Natural killer cell treated with Interleukin-12 subunit alpha and Interleukin-12 subunit beta and Interleukin-15 and Interleukin-18, amount 100 ng/mL, for 72 hours (primary cell): Measurements from ENCODE around the gene ZNF320. TPM values are rescaled to one million over a fixed set of nuclear protein-coding genes. Genes with fewer than 3 reads are reported as not detected.
"Not testable (repeated sequence)": the region's sequence is repeated elsewhere in the genome, so short reads cannot be mapped to it uniquely, and the experiment has no call there.

Source experiments
- ATAC-seq, 2 donors: fragments of 150-1000 bp; cut with Tn5 transposase in 1 of 2; sonication (Bioruptor Pico), chemical (Tn5 transposase) in 1 of 2; 2 replicates each; pipeline ENCODE4 v1.10.0; 2021
- DNase-seq: peaks from one replicate; pipeline ENCODE4 v3.0.0; 2022; ENCODE audit warnings: low spot score
- H3K27ac Mint-ChIP-seq, 2 donors: 1 replicate in 1 of 2; 2 replicates in 1 of 2; pipeline ENCODE4 v1.8.0; 2022; ENCODE audit warnings: mixed read lengths in 2 of 2, mild to moderate bottlenecking in 1 of 2, moderate library complexity in 1 of 2
- H3K27me3 Mint-ChIP-seq, 2 donors: 1 replicate in 1 of 2; 2 replicates in 1 of 2; pipeline ENCODE4 v1.8.0; 2022; ENCODE audit warnings: mixed read lengths in 2 of 2
- H3K36me3 Mint-ChIP-seq: one replicate; pipeline ENCODE4 v1.8.0; 2022; ENCODE audit warnings: mixed read lengths
- H3K4me1 Mint-ChIP-seq, 2 donors: 1 replicate in 1 of 2; 2 replicates in 1 of 2; pipeline ENCODE4 v1.8.0; 2022; ENCODE audit warnings: low read depth in 2 of 2, mixed read lengths in 2 of 2, mild to moderate bottlenecking in 1 of 2
- H3K4me3 Mint-ChIP-seq: one replicate; pipeline ENCODE4 v1.8.0; 2022; ENCODE audit warnings: mixed read lengths
- H3K9me3 Mint-ChIP-seq: 2 replicates; pipeline ENCODE4 v1.8.0; 2022; ENCODE audit warnings: mixed read lengths
- total RNA-seq, 2 donors: library from RNA; stranded (reverse); gene quantifications; one replicate each; pipeline ENCODE4 v1.2.3, GENCODE V29; 2022

Gene ZNF320
- total RNA-seq, 2 donors from 2014 or later: 13.9 to 15.4 TPM

DNA sequence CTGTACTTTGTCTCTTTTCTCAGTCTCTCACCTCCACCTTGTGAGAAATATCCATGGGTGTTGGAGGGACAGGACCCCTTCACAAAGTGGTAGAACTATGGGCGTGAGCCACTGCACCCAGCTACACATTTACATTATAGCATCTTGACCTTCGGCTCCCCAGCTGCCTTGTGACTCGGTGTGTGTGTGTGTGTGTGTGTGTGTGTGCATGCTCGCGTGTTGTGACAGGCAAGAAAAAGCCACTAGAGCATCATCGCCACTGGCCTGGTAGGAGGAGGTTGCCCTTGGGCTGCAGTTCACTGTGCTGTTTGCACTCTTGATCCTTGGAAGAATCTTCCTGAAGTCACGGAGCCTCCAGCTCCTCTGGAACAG lies 39.5 kb upstream of the ZNF320 start:
- peaks cover 5% of the 10 kb centered on the region for H3K36me3 Mint-ChIP-seq
- H3K9me3 Mint-ChIP-seq: no peaks in the 10 kb centered on the region
- no peaks in the 10 kb centered on the region for H3K27me3 Mint-ChIP-seq
- H3K4me1 Mint-ChIP-seq: peaks cover 32 to 44% of the 10 kb centered on the region in 2 donors
- ATAC-seq (no peak), DNase-seq (no peak)
- peak overlapping the region in 1 of 2 donors; percentile 2 for H3K27ac Mint-ChIP-seq
- H3K4me3 Mint-ChIP-seq: no peak overlapping the region

DNA sequence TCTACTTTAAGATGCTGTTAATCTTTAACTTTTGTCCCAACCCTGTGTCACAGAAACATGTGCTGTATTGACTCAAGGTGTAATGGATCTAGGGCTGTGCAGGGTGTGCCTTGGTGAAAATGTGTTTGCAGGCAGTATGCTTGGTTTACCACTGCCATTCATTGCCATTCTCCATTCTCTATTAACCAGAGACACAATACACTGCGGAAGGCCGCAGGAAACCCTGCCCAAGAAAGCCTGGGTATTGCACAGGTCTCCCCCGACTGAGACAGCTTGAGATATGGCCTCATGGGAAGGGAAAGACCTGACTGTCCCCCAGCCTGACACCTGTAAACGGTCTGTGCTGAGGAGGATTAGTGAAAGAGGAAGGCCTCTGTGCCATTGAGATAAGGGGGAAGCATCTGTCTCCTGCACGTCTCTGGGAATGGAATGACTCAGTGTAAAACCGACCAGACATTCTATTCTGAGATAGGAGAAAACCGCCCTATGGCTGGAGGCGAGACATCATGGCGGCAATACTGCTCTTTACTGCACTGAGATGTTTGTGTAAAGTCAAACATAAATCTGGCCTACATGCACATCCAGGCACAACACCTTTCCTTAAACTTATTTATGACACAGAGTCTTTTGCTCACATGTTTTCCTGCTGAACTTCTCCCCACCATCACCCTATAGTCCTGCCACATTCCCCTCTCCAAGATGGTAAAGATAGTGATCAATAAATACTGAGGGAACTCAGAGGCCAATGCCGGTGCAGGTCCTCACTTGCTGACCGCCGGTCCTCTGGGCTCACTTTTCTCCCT lies 38.9 kb upstream of the ZNF320 start:
- no peaks in the 10 kb centered on the region for H3K27me3 Mint-ChIP-seq
- H3K4me1 Mint-ChIP-seq: peaks cover 26 to 38% of the 10 kb centered on the region in 2 donors
- no peak for DNase-seq
- no peaks in the 10 kb centered on the region for H3K36me3 Mint-ChIP-seq
- H3K4me3 Mint-ChIP-seq: no peak overlapping the region
- ATAC-seq: no peak
- peak overlapping the region in 1 of 2 donors; percentile 69 for H3K27ac Mint-ChIP-seq
- H3K9me3 Mint-ChIP-seq: no peaks in the 10 kb centered on the region

DNA sequence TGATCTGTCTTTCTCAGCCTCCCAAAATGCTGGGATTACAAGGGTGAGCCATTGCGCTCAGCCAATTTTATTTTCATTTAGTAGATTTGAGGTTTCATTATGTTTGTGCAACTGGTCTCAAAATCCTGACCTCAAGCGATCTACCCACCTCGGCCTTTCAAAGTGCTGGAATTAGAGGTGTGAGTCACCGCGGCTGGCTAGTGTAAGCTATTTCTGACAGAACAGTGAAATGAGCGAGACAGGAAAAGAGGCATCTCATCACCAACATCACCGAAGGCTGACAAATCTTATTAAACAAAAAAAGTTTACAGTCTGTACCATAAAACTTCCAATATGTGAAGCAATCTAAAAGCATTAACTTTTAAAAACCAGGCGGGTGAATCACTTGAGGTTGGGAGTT lies 38.0 kb upstream of the ZNF320 start:
- no peak overlapping the region for H3K4me3 Mint-ChIP-seq

DNA sequence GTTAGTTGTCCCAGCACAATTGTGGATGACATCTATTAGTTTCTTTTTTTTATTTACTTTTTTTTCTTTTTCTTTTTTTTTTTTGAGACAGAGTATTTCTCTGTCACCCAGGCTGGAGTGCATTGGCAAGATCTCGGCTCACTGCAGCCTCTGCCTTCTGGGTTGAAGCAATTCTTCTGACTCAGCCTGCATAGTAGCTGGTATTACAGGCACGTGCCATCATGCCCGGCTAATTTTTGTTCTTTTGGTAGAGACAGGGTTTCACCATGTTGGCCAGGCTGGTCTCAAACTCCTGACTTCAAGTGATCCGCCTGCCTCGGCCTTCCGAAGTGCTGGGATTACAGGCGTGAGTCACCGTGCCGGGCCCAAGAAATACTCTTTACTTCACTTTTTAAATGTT lies 27.2 kb upstream of the ZNF320 start:
- peaks cover 23 to 30% of the 10 kb centered on the region in 2 donors for H3K4me1 Mint-ChIP-seq
- not testable (repeated sequence) for ATAC-seq, H3K36me3 Mint-ChIP-seq, H3K27ac Mint-ChIP-seq, H3K27me3 Mint-ChIP-seq, H3K9me3 Mint-ChIP-seq, H3K4me3 Mint-ChIP-seq, DNase-seq

More for the DNA sequence above, 38.0 kb upstream of the ZNF320 start:
- H3K27ac Mint-ChIP-seq: peak overlapping the region in 1 of 2 donors; percentile 69
- no peaks in the 10 kb centered on the region for H3K9me3 Mint-ChIP-seq
- no peaks in the 10 kb centered on the region for H3K27me3 Mint-ChIP-seq
- peaks cover 22 to 35% of the 10 kb centered on the region in 2 donors for H3K4me1 Mint-ChIP-seq
- ATAC-seq (peak; percentile 71 to 79), DNase-seq (no peak)
- no peaks in the 10 kb centered on the region for H3K36me3 Mint-ChIP-seq

DNA sequence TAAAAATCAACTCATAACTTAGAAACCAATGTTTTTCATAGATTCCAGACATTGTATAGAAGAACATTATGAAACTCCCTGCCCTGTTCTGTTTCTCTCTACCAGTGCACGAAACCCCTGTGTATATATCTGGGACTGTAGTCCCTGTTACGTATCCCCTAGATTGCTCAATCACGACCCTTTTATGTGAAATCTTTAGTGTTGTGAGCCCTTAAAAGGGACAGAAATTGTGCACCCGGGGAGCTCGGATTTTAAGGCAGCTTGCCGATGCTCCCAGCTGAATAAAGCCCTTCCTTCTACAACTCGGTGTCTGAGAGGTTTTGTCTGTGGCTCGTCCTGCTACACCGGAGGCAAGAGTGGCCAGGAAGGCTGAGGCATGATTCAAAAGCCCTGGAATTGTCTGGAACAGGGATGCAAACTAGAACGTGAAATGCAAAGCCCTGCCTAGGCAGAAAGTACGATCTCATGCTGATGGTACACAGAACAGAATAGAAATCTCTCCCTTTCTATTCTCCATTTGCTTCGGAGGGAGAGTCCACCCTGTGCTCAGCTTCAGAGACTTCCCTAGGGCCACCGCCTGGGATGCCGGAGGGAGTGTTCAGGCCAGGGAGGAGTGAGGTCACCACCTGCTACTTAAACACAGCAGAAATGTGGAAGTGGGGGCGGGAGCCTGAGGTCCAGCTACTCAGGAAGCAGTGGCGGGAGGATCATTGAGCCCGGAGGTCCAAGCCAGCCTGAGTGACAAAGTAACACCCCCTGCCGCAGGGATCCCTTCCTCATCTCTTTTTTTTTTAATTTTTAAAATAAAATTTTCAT lies 26.6 kb upstream of the ZNF320 start:
- H3K9me3 Mint-ChIP-seq: no peaks in the 10 kb centered on the region
- peak overlapping the region; percentile 85 for H3K4me3 Mint-ChIP-seq
- H3K27ac Mint-ChIP-seq: peak overlapping the region; percentile 77 to 89
- DNase-seq: no peak
- H3K27me3 Mint-ChIP-seq: no peaks in the 10 kb centered on the region
- peaks cover 23 to 30% of the 10 kb centered on the region in 2 donors for H3K4me1 Mint-ChIP-seq
- ATAC-seq: no peak
- H3K36me3 Mint-ChIP-seq: peaks cover 10% of the 10 kb centered on the region

- H3K9me3 Mint-ChIP-seq: no peaks in the 10 kb centered on the region
- DNase-seq (peak; percentile 87), ATAC-seq (peak; percentile 100)
- peaks cover 23 to 30% of the 10 kb centered on the region in 2 donors for H3K4me1 Mint-ChIP-seq
- peaks cover 6% of the 10 kb centered on the region for H3K36me3 Mint-ChIP-seq
- H3K4me3 Mint-ChIP-seq: peak within 1 kb of the TSS; percentile 85
- H3K27me3 Mint-ChIP-seq: no peaks in the 10 kb centered on the region
- peak within 1 kb of the TSS; percentile 77 to 89 for H3K27ac Mint-ChIP-seq
Observed at GRCh38 chr19:52922841-52923777, 25.7 kb upstream of the ZNF320 start, which contains the start of gene ZNF888. Gene ZNF888 (minus strand): TSS chr19:52923428. CDS start chr19:52917873, 5,555 bp downstream.

DNA sequence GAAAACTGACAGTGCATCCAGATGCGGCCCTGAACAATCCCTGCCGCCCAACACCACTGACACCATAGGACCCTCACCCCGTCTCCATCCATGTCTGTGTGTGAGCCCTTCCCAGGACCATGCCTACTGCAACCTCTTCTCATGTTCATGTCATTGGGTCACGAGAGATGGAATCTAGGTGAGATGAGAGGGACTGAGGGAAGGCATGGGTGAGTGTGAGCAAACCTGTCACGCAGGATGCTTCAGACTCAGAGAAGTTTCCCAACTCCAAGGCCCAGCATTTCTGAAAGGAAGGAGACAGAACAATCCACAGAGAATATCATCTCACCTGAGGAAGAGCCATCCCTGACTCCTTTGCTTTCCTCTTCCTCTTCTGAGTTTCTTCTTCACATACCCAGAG lies 20.1 kb upstream of the ZNF320 start:
- Mint-ChIP-seq H3K36me3 (peaks cover 19% of the 10 kb centered on the region), H3K27me3 (no peaks in the 10 kb centered on the region), H3K4me3 (no peak overlapping the region), H3K9me3 (no peaks in the 10 kb centered on the region), H3K4me1 (peaks cover 15 to 16% of the 10 kb centered on the region in 2 donors), H3K27ac (no peak overlapping the region)
- ATAC-seq (no peak), DNase-seq (no peak)

DNA sequence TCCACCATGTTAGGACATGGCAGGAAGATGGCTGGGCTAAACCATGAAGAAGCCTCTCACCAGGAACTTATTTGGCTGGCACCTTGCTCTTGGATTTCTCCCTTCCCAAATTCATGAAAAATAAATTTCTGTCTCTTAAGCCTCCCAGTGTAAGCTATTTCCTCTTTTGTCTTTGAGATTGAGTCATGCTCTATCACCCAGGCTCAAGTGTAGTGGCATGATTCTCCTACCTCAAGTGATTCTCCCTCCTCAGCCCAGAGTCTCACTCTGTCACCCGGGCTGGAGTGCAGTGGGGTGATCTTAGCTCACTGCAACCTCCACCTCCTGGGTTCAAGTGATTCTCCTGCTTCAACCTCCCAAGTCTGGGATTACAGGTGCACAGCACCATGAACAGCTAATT lies 13.2 kb upstream of the ZNF320 start:
- no peak for ATAC-seq
- DNase-seq: no peak
- Mint-ChIP-seq H3K4me1 (no peaks in the 10 kb centered on the region), H3K27me3 (no peaks in the 10 kb centered on the region), H3K4me3 (no peak overlapping the region), H3K36me3 (peaks cover 36% of the 10 kb centered on the region), H3K9me3 (peaks cover 16% of the 10 kb centered on the region), H3K27ac (no peak overlapping the region)

DNA sequence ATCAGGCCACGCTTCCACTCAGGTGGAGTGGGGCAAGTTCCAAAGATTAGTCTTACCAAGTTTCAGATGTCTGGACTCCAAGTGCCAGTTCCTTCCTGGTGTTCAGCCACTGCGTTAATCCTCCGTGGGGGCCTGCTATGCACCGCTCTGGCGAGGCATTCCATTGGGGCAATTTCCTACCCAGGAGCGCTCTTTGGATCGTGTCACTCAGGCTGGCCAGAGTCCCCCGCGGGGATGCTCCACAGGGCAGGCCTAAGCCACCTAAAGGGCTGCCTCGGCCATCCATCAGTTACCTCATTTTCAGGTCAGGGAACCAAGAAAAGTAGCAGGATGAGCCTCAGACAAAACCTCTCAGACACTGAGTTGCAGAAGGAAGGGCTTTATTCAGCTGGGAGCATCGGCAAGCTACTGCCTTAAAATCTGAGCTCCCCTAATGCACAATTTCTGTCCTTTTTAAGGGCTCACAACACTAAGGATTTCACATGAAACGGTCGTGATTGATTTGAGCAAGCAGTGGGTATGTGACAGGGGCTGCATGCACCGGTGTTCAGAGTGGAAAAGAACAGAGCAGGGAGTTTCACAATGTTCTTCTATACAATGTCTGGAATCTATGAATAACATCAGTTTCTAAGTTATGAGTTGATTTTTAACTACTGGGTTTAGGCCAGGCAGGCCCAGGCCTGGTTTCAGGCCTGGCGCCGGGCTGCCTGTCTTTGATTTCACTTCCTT lies 6.8 kb upstream of the ZNF320 start:
- H3K36me3 Mint-ChIP-seq: peaks cover 31% of the 10 kb centered on the region
- H3K4me3 Mint-ChIP-seq, ATAC-seq: not testable (repeated sequence)

GRCh38 chr19:52901842-52902241 lies 4.4 kb upstream of the ZNF320 start:
- H3K4me3 Mint-ChIP-seq: no peak overlapping the region
- ATAC-seq (no peak), DNase-seq (no peak)
- no peak overlapping the region for H3K27ac Mint-ChIP-seq
- peaks cover 11% of the 10 kb centered on the region for H3K9me3 Mint-ChIP-seq
- peaks cover 17% of the 10 kb centered on the region for H3K36me3 Mint-ChIP-seq
- H3K4me1 Mint-ChIP-seq: peaks cover 0 to 10% of the 10 kb centered on the region in 2 donors
- H3K27me3 Mint-ChIP-seq: no peaks in the 10 kb centered on the region

More for the DNA sequence above, 6.8 kb upstream of the ZNF320 start:
- peaks cover 16% of the 10 kb centered on the region for H3K9me3 Mint-ChIP-seq
- not testable (repeated sequence) for H3K4me1 Mint-ChIP-seq, H3K27ac Mint-ChIP-seq, DNase-seq, H3K27me3 Mint-ChIP-seq

GRCh38 chr19:52898596-52898995 lies 1.2 kb upstream of the ZNF320 start:
- peak overlapping the region in 1 of 2 donors; percentile 79 for H3K27ac Mint-ChIP-seq
- not testable (repeated sequence) for ATAC-seq, H3K9me3 Mint-ChIP-seq, DNase-seq, H3K4me3 Mint-ChIP-seq, H3K36me3 Mint-ChIP-seq, H3K27me3 Mint-ChIP-seq
- peaks cover 0 to 17% of the 10 kb centered on the region in 2 donors for H3K4me1 Mint-ChIP-seq

- Mint-ChIP-seq H3K27ac (peak overlapping the region; percentile 75 to 79), H3K27me3 (no peaks in the 10 kb centered on the region), H3K9me3 (no peaks in the 10 kb centered on the region), H3K4me1 (peaks cover 0 to 17% of the 10 kb centered on the region in 2 donors), H3K36me3 (peaks cover 5% of the 10 kb centered on the region), H3K4me3 (no peak overlapping the region)
- DNase-seq: no peak
- no peak for ATAC-seq
Observed at GRCh38 chr19:52898101-52898500, 666 bp upstream of the ZNF320 start.
